Left forelimb (tissue), 1 donor: ENCODE data around the gene CERK.

Source experiments
- DNase-seq: peaks from one replicate; pipeline ENCODE4 v3.0.0-alpha.2; 2018; ENCODE audit warnings: low spot score

CERK gene

GRCh38 chr22:46699091-46699490, 39.0 kb downstream of the CERK start:
- DNase-seq: no peak

GRCh38 chr22:46697811-46698515, 40.1 kb downstream of the CERK start:
- DNase-seq: no peak

DNA sequence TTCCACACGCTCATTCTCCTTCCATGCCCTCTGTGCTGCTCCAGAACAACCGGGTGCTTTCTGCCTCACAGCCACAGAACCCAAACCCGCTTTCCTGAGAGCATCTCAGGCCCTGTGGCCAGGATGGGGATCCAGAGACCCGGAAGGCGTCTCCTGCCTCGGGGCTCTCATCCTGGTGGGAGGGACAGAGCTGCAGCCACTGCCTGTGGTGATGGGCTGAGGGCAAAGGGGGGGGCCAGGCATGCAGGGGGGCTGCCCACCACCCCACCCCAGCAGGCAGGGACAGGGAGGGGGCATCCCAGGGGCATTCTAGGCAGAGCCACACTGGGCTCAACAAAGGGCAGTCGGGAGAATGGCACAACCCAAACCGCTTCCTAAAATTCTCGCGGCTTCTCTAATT, 41.4 kb downstream of the CERK start:
- no peak for DNase-seq

- no peak for DNase-seq
Observed at GRCh38 chr22:46696229-46696518, 41.9 kb downstream of the CERK start.

DNA sequence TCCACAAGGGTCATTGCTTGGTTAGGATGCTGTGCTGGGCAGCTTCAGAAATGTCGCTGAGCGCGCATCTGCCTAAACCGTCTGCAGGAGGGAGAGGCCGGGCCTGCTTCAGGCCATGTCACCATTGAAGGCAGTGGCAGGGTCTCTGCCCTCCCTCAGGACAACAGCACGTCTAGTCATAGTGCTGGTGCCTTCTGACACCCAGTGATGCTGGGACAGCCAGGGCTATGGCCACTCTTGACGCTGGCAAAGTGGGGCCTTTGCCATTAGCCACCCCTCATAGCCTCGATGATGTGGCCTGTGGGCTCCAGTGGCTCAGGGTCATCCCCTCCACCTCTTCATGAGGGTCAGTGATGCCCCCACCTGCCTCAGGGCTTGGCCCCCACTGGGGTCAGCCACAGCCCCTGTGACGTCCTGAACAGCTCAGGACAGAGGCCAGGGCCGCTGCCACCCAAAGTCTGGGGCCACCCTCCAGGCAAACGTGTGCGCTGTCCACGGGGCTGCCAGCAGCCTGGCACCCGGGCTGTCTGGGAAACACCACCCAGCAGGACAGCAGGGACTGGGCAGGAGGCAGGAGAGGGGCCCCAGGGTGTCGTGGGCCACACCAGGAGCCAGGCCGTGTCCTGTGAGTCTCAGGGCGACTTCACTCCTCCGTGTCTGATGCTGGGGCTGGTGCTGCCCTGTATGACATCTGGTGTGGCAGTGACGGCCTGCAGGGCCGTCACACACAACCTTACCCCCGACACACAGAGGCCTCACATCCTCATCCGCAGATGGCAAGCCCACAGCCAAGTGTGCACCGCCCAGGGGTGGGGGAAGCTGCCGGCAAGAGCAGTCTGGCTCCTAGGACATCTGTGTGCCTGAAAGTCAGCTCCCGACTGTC, 42.5 kb downstream of the CERK start:
- no peak for DNase-seq

DNA sequence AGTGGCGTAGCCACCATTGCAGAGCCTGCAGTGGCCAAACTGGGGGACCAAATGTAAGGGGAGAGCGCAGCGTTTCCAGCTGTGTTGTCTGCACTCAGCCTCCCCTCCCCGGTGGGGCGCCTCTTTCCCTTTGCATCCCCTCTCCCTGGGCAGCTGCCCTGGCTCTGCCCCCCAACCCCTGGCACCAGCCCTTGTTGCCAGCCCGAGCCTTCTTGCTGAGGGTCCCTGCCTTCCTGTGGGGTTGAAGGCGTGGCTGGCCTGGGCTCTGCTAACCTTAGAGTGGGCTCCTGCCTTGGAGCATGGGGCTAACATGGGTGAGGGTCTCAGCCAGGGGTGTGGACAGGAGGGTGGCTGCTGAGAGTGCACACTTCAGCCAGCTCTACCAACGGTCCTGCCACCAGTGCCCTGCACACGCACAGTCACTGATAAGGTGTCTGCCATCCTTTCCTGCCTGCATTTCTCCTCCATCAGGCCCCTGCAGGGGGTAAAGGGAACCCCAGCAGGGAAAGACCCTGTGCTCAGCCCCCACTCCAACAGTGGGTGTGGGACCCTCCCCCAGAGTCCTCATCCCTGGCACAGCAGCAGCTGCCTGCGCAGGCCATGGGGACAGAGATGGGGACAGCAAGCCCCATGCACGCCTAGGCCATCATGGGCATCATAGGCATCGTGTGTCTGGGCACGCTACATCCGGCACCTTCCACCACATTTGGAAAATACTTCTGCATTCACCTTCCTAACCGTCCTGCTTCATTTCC, 43.5 kb downstream of the CERK start:
- no peak for DNase-seq

DNA sequence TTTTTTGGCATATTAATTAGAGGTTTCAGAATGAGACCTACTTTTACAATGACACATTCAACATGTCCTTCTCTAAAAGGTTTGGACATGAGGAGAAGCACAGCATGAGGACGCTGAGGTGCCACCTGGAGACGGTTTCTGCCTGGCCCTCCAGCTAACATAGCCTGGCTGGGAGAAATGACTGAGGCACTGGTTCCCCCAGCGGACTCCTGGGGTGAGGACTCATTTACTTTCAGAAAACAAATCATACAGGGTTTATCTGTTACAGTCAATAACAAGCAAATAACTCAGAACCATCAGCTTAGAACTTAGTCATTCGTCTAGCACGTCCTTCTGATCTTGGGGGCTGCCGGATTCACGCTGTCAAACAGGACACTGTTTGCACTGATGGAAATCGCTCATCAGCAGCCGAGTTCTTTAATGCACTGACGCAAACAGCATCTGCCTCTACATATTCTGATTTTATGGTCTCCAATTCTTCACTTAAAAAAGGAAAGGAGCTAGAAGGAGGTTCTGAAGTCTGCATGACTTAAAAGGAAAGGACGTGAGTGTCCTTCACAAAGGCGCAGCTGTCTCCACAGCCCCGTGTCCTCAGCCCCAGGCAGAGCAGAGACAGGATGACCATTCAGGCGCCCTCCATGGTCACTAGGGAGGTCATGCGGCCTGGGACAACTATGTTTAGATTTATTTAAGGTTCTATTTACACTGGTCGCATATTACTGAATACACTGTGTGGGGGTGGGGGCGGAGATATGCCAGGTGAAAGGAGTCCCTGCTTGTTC, 44.2 kb downstream of the CERK start:
- DNase-seq: no peak

GRCh38 chr22:46691571-46691970, 46.5 kb downstream of the CERK start:
- DNase-seq: no peak

- no peak for DNase-seq
Observed at GRCh38 chr22:46690146-46690545, 47.9 kb downstream of the CERK start.

DNA sequence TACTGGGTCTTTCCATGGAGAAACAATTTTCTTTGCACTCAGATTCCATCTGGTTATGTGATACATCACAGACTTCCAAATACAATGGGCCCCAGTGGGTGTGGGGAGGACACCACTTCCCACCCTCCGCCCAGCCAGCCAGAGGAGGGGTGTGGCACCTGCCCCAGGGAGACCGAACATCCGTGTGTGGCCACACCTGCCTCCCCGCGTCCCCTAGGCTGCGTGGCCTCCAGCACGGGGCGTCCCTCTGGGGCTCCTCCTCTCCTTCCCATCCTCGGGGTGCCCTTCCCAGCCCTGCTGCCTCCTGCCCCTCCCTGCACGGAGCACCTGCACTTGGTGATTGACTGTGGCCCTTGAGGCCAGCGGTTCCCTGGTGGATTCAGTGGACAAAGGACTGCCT, 49.1 kb downstream of the CERK start:
- DNase-seq: no peak

GRCh38 chr22:46687460-46687859, 50.6 kb downstream of the CERK start:
- no peak for DNase-seq

DNA sequence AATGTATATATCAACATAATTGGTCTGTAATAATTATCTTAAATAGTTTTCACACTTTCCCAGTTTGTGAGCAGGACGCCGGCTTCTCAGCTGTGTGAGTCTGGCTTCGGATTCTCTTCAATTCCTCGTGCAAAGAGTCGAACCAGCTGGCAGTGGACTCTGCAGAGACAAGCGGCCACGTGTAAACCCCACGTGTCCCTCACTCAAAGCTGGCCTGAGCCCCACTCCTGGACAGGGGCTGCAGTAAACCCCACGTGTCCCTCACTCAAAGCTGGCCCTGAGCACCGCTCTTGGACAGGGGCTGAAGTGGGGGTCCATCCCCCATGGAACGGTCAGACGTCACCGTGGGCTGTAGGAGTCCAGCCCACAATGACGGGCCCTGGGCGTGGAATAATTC, 51.0 kb downstream of the CERK start:
- no peak for DNase-seq

GRCh38 chr22:46686221-46687047, 51.6 kb downstream of the CERK start:
- no peak for DNase-seq

GRCh38 chr22:46684706-46685105, 53.3 kb downstream of the CERK start:
- no peak for DNase-seq

GRCh38 chr22:46682011-46682731, 55.9 kb downstream of the CERK start:
- no peak for DNase-seq

GRCh38 chr22:46681010-46681409, 57.0 kb downstream of the CERK start:
- no peak for DNase-seq

DNA sequence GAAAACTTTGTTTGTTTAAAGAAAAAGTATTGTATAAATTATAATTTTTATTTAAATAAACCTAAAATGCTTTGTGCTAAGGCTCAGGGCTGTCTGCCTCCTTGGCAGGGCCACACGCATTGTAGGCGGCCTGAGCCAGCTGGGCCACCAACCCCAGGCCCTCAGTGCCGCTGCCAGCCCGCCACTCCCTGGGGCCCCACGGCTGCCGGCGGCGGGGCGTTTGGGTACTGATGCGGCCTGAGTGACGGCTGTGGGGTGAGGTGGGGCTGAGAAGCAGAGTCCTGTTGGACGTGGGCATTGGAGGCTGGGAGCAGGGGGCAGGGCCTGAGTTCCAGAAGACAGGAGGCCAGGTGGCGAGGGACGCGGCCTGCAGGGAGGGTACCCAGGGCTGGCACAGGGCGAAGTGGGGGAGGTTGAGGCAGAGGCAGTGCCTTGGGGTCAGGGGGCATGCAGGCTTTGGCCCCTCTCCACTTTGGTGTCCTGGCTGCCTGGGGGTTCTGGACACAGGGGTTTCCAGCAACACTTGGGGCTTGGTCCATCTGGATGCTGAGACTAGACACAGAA, 58.3 kb downstream of the CERK start:
- DNase-seq: no peak

DNA sequence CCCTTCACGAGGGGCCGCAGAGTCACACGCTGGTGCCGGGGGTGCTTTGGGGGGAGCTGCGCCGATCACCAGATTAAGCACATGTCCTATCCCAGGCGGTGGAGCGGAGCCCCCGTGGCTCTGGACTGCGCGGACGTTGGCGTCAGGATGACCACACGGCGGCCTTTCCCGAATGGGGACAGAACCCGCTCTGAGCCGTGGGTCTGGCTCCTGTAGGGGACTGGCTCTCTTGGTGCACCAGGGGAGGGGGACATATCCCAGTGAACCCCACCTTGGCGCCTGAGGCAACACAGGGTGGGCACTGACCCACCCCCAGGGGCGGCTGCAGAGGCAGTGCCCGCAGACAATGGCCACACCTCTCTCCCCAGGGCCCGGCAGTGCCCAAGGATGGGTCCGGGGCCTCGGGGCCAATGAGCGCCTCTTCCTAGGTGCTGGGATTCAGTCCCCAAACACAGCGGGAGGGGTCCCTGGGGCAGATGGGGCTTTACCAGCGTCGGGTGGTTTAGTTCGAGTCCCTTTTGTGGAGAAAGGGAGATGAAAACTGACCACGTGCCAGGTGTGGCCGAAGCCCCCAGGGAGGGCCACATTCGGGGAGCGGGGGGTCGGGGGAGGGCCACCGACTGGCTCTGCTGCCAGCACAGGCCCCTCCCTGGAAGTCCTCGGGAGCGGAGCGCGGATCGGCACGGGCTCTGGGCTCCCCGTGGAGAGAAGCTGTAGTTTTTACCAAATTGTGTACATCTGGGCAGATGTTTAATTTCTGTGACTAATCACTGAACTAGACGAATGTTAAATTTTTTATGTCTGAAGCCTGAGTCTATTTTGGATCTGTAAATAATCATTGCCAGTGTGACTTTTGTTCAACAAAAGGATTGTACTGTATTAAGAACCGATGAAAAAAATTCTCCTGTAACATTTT, 59.0 kb downstream of the CERK start:
- DNase-seq: no peak

- DNase-seq: no peak
Observed at GRCh38 chr22:46678003-46678657, 59.9 kb downstream of the CERK start.
